Fibroblast of upper back skin (primary cell): ENCODE measurements around the gene MYO16.
A peak's percentile ranks its signal among the peaks of the same experiment; 100 is the strongest.

Source experiments
- DNase-seq: peaks from one replicate; pipeline ENCODE4 v3.0.0-alpha.2; 2013

Gene MYO16

GRCh38 chr13:109255141-109255856, 625.9 kb downstream of the MYO16 start:
- peak; percentile 44 for DNase-seq

- peak; percentile 100 for DNase-seq
Observed at GRCh38 chr13:109256866-109257760, 627.7 kb downstream of the MYO16 start.
